CD4-positive, alpha-beta T cell (primary cell): ENCODE measurements around the gene INTS4. TPM values are rescaled to one million over a fixed set of nuclear protein-coding genes. Genes with fewer than 3 reads are reported as not detected.
A peak's percentile ranks its signal among the peaks of the same experiment; 100 is the strongest.
"Not testable (repeated sequence)": the region's sequence is repeated elsewhere in the genome, so short reads cannot be mapped to it uniquely, and the experiment has no call there.

Experiments used
- ATAC-seq: fragments of 200-7000 bp; cut with Tn5 transposase; one replicate; pipeline ENCODE4 v1.10.0; 2022; ENCODE audit warnings: mild to moderate bottlenecking; ENCODE audit not compliant: poor library complexity
- CTCF ChIA-PET: fragments of 350-600 bp; sonication (Branson Sonifier 250); formaldehyde crosslinking; loops from one replicate; lab custom pipeline; 2021; ENCODE audit warnings: antibody characterized with exemption, inconsistent platforms; lab: Charles Lee
- POLR2A ChIA-PET: fragments of 350-600 bp; sonication (Branson Sonifier 250); formaldehyde crosslinking; loops from one replicate; lab custom pipeline; 2021; ENCODE audit warnings: antibody characterized with exemption, inconsistent platforms; lab: Charles Lee
- DNase-seq, 14 experiments: peaks; one replicate each; pipeline ENCODE4 v3.0.0-alpha.2; 2013 to 2020; ENCODE audit warnings: mixed read lengths in 2 of 14
- H3K27ac ChIP-seq, 2 donors: one replicate each; pipeline versions ENCODE4 v1.5.1 to v1.7.0; 2013; ENCODE audit warnings: low read length in 2 of 2, low read depth in 1 of 2, mild to moderate bottlenecking in 1 of 2
- H3K27me3 ChIP-seq, 2 experiments: 1 replicate in 1 of 2; 2 replicates in 1 of 2; pipeline versions ENCODE4 v1.6.1 to v1.7.0; 2013; ENCODE audit warnings: low read length in 2 of 2, control low read depth in 1 of 2, mild to moderate bottlenecking in 1 of 2, moderate library complexity in 1 of 2; ENCODE audit not compliant: insufficient read depth in 2 of 2, control insufficient read depth in 1 of 2
- H3K36me3 ChIP-seq: one replicate; pipeline ENCODE4 v1.6.1; 2013; ENCODE audit warnings: low read length, control low read depth; ENCODE audit not compliant: insufficient read depth
- H3K4me1 ChIP-seq: one replicate; pipeline ENCODE4 v1.6.1; 2013; ENCODE audit warnings: low read length, control low read depth; ENCODE audit not compliant: insufficient read depth
- H3K4me3 ChIP-seq: one replicate; pipeline ENCODE4 v1.5.1; 2013; ENCODE audit warnings: mild to moderate bottlenecking, low read length, moderate library complexity
- H3K9me3 ChIP-seq, 2 experiments: 1 replicate in 1 of 2; 2 replicates in 1 of 2; pipeline versions ENCODE4 v1.6.1 to v1.7.0; 2013; ENCODE audit warnings: low read length in 2 of 2, mild to moderate bottlenecking in 2 of 2, control low read depth in 1 of 2, moderate library complexity in 1 of 2; ENCODE audit not compliant: control insufficient read depth in 1 of 2, insufficient read depth in 1 of 2
- H3K27ac Mint-ChIP-seq: one replicate; pipeline ENCODE4 v1.8.0; 2020; ENCODE audit warnings: mixed read lengths
- H3K27me3 Mint-ChIP-seq: one replicate; pipeline ENCODE4 v1.8.0; 2021; ENCODE audit warnings: mixed read lengths
- H3K36me3 Mint-ChIP-seq: one replicate; pipeline ENCODE4 v1.8.0; 2021; ENCODE audit warnings: low read depth, mixed read lengths
- H3K4me1 Mint-ChIP-seq: one replicate; pipeline ENCODE4 v1.8.0; 2021; ENCODE audit warnings: low read depth, mixed read lengths
- H3K4me3 Mint-ChIP-seq: one replicate; pipeline ENCODE4 v1.8.0; 2020; ENCODE audit warnings: mild to moderate bottlenecking, mixed read lengths
- H3K9me3 Mint-ChIP-seq: one replicate; pipeline ENCODE4 v1.8.0; 2020; ENCODE audit warnings: mixed read lengths
- CTCF ChIP-seq: fragments of 200-600 bp; IDR thresholded peaks from one replicate; pipeline ENCODE4 v1.8.0; 2022; ENCODE audit warnings: antibody characterized with exemption, mild to moderate bottlenecking
- intact Hi-C, 2 experiments: fragments of 100-400 bp; cut with DNase I in 1 of 2; cut with micrococcal nuclease in 1 of 2; formaldehyde crosslinking; loops; one replicate each; pipeline versions ENCODE4 v1.15.1 to v1.9.0; 2023 to 2025; cut with DNase I, micrococcal nuclease
- total RNA-seq, 174 experiments: library from RNA in 2 of 174; stranded (reverse) in 2 of 174; gene quantifications; one replicate each; pipeline ENCODE4 v1.2.3 and lab custom pipeline; 2021 to 2026

The INTS4 gene
- total RNA-seq, 2 experiments from 2014 or later: 46.5 to 49.2 TPM

- intact Hi-C loops: no loop called here
These were observed 128.7 kb downstream of the INTS4 start for GRCh38 chr11:77865805-77866204.

GRCh38 chr11:77861444-77861843 lies 133.0 kb downstream of the INTS4 start:
- DNase-seq, H3K27ac ChIP-seq, intact Hi-C loops, H3K27me3 Mint-ChIP-seq, H3K4me1 Mint-ChIP-seq, H3K27me3 ChIP-seq, ATAC-seq, H3K4me3 Mint-ChIP-seq, POLR2A ChIA-PET, H3K27ac Mint-ChIP-seq, H3K9me3 ChIP-seq, H3K4me1 ChIP-seq, H3K9me3 Mint-ChIP-seq, CTCF ChIA-PET, H3K4me3 ChIP-seq, H3K36me3 ChIP-seq: not testable (repeated sequence)
- peaks cover 29% of the 10 kb centered on the region for H3K36me3 Mint-ChIP-seq

More at GRCh38 chr11:77865805-77866204, 128.7 kb downstream of the INTS4 start:
- H3K36me3 Mint-ChIP-seq: peaks cover 36% of the 10 kb centered on the region
- H3K4me3 Mint-ChIP-seq: no peak overlapping the region
- no peak for TF ChIP-seq CTCF
- peak overlapping the region; percentile 4 for H3K27ac Mint-ChIP-seq
- ATAC-seq (no peak), DNase-seq (no peak)
- no peaks in the 10 kb centered on the region for H3K27me3 ChIP-seq
- no peak overlapping the region for H3K4me3 ChIP-seq
- no peak overlapping the region for H3K27ac ChIP-seq
- no peaks in the 10 kb centered on the region for H3K4me1 Mint-ChIP-seq
- H3K36me3 ChIP-seq: peaks cover 3% of the 10 kb centered on the region
- CTCF ChIA-PET: no interaction called here
- POLR2A ChIA-PET: no interaction called here
- no peaks in the 10 kb centered on the region for H3K9me3 Mint-ChIP-seq
- no peaks in the 10 kb centered on the region for H3K9me3 ChIP-seq
- H3K4me1 ChIP-seq: no peaks in the 10 kb centered on the region
- no peaks in the 10 kb centered on the region for H3K27me3 Mint-ChIP-seq

GRCh38 chr11:77857906-77858457 lies 136.5 kb downstream of the INTS4 start:
- H3K36me3 Mint-ChIP-seq: peaks cover 59% of the 10 kb centered on the region
- H3K4me1 ChIP-seq, H3K27me3 ChIP-seq, intact Hi-C loops, H3K4me1 Mint-ChIP-seq, ATAC-seq, DNase-seq, H3K27me3 Mint-ChIP-seq, H3K27ac ChIP-seq, H3K27ac Mint-ChIP-seq, H3K36me3 ChIP-seq, H3K9me3 Mint-ChIP-seq, POLR2A ChIA-PET, H3K4me3 Mint-ChIP-seq, H3K4me3 ChIP-seq: not testable (repeated sequence)
- peaks cover 12 to 22% of the 10 kb centered on the region in 2 experiments for H3K9me3 ChIP-seq
- CTCF ChIA-PET: interaction anchor here (0.7 kb wide), 1 partner anchor 345 kb away, joined by 3 read pairs; no protein-coding TSS in a partner anchor

GRCh38 chr11:77854838-77855237 lies 139.6 kb downstream of the INTS4 start:
- H3K27ac Mint-ChIP-seq: no peak overlapping the region
- no peak for TF ChIP-seq CTCF

More at GRCh38 chr11:77854838-77855237, 139.6 kb downstream of the INTS4 start:
- H3K27me3 Mint-ChIP-seq: no peaks in the 10 kb centered on the region
- H3K36me3 ChIP-seq: peaks cover 5% of the 10 kb centered on the region
- no peaks in the 10 kb centered on the region for H3K27me3 ChIP-seq
- ChIA-PET CTCF (no interaction called here), POLR2A (no interaction called here)
- no peak overlapping the region for H3K4me3 Mint-ChIP-seq
- peaks cover 6% of the 10 kb centered on the region for H3K9me3 Mint-ChIP-seq
- no peak for ATAC-seq
- intact Hi-C loops: no loop called here
- peaks cover 12 to 22% of the 10 kb centered on the region in 2 experiments for H3K9me3 ChIP-seq
- no peak for DNase-seq
- no peak overlapping the region for H3K27ac ChIP-seq
- no peak overlapping the region for H3K4me3 ChIP-seq
- no peaks in the 10 kb centered on the region for H3K4me1 ChIP-seq
- H3K4me1 Mint-ChIP-seq: no peaks in the 10 kb centered on the region
- peaks cover 72% of the 10 kb centered on the region for H3K36me3 Mint-ChIP-seq
